Suppressor macrophage treated with lipopolysaccharide for 4 hours (primary cell): ENCODE data around the gene TMEM242.
"Not testable (repeated sequence)": the region's sequence is repeated elsewhere in the genome, so short reads cannot be mapped to it uniquely, and the experiment has no call there.

Experiments used
- DNase-seq: peaks from one replicate; pipeline ENCODE4 v3.0.0-alpha.2; 2020

Gene TMEM242

GRCh38 chr6:157323255-157323965 lies at the start of gene TMEM242:
Gene TMEM242, minus strand, starts transcription at chr6:157323519. Its CDS starts 20 bp downstream, at chr6:157323499.
- peak; percentile 94 for DNase-seq

- DNase-seq: no peak
These were observed 49.4 kb upstream of the TMEM242 start for GRCh38 chr6:157372501-157373280.

GRCh38 chr6:157370755-157371154 lies 47.4 kb upstream of the TMEM242 start:
- no peak for DNase-seq

- no peak for DNase-seq
These were observed 45.2 kb upstream of the TMEM242 start for GRCh38 chr6:157368359-157369049.

GRCh38 chr6:157366648-157367047 lies 43.3 kb upstream of the TMEM242 start:
- no peak for DNase-seq

- no peak for DNase-seq
These were observed 41.4 kb upstream of the TMEM242 start for GRCh38 chr6:157364705-157365104.

- no peak for DNase-seq
These were observed 38.6 kb upstream of the TMEM242 start for GRCh38 chr6:157361886-157362285.

- DNase-seq: no peak
These were observed 35.0 kb upstream of the TMEM242 start for GRCh38 chr6:157358287-157358686.

GRCh38 chr6:157346373-157346772 lies 23.1 kb upstream of the TMEM242 start:
- DNase-seq: no peak

- DNase-seq: no peak
These were observed 20.4 kb upstream of the TMEM242 start for GRCh38 chr6:157343732-157344131.

GRCh38 chr6:157339432-157339831 lies 16.1 kb upstream of the TMEM242 start:
- no peak for DNase-seq

GRCh38 chr6:157337751-157338150 lies 14.4 kb upstream of the TMEM242 start:
- DNase-seq: no peak

- DNase-seq: not testable (repeated sequence)
These were observed 14.0 kb upstream of the TMEM242 start for GRCh38 chr6:157337276-157337675.

GRCh38 chr6:157335829-157336228 lies 12.5 kb upstream of the TMEM242 start:
- DNase-seq: no peak

GRCh38 chr6:157333956-157334355 lies 10.6 kb upstream of the TMEM242 start:
- DNase-seq: no peak

GRCh38 chr6:157333537-157333936 lies 10.2 kb upstream of the TMEM242 start:
- no peak for DNase-seq

GRCh38 chr6:157332813-157333212 lies 9.5 kb upstream of the TMEM242 start:
- no peak for DNase-seq

GRCh38 chr6:157330831-157331230 lies 7.5 kb upstream of the TMEM242 start:
- DNase-seq: no peak

GRCh38 chr6:157329829-157330228 lies 6.5 kb upstream of the TMEM242 start:
- no peak for DNase-seq

GRCh38 chr6:157328108-157328692 lies 4.9 kb upstream of the TMEM242 start:
- no peak for DNase-seq

- no peak for DNase-seq
These were observed 3.7 kb upstream of the TMEM242 start for GRCh38 chr6:157326979-157327378.

- DNase-seq: no peak
These were observed 1.9 kb upstream of the TMEM242 start for GRCh38 chr6:157325069-157325805.

- DNase-seq: peak; percentile 75
These were observed 614 bp upstream of the TMEM242 start for GRCh38 chr6:157323966-157324300.
